Left lung (tissue), 10 donors: ENCODE data around the gene SERPINE3. TPM values are rescaled to one million over a fixed set of nuclear protein-coding genes. Genes with fewer than 3 reads are reported as not detected.

Experiments
- ATAC-seq: fragments of 200-7000 bp; cut with Tn5 transposase; one replicate; pipeline ENCODE4 v1.9.1; 2020; ENCODE audit warnings: moderate library complexity
- DNase-seq, 4 donors: peaks; one replicate each; pipeline ENCODE4 v3.0.0-alpha.2; 2013 to 2020
- H3K27ac ChIP-seq, 2 donors: fragments of 200-600 bp; sonication (generic) in 1 of 2; one replicate each; pipeline versions ENCODE4 v1.5.0 to v1.8.0; 2020 to 2021
- H3K27me3 ChIP-seq, 2 donors: fragments of 200-600 bp; sonication (generic) in 1 of 2; one replicate each; pipeline versions ENCODE4 v1.5.0 to v1.8.0; 2020 to 2021
- H3K36me3 ChIP-seq, 2 donors: fragments of 200-600 bp; sonication (generic) in 1 of 2; one replicate each; pipeline versions ENCODE4 v1.5.0 to v1.8.0; 2020 to 2021
- H3K4me1 ChIP-seq, 2 donors: fragments of 200-600 bp; one replicate each; pipeline ENCODE4 v1.8.0; 2021
- H3K4me3 ChIP-seq, 2 donors: fragments of 200-600 bp; sonication (generic) in 1 of 2; one replicate each; pipeline versions ENCODE4 v1.5.0 to v1.8.0; 2020 to 2021; ENCODE audit warnings: mild to moderate bottlenecking in 1 of 2
- H3K9me3 ChIP-seq, 2 donors: fragments of 200-600 bp; sonication (generic) in 1 of 2; one replicate each; pipeline versions ENCODE4 v1.5.0 to v1.8.0; 2020 to 2021
- CTCF ChIP-seq, 2 donors: fragments of 200-600 bp; sonication (generic) in 1 of 2; IDR thresholded peaks; one replicate each; pipeline versions ENCODE4 v1.5.0 to v1.8.0; 2021; ENCODE audit warnings: antibody characterized with exemption in 2 of 2
- intact Hi-C, 2 donors: fragments of 100-400 bp; cut with DNase I; formaldehyde crosslinking; loops; one replicate each; pipeline versions ENCODE4 v1.11.2 to v1.14.2; 2022
- polyA plus RNA-seq, 6 donors: library from polyadenylated mRNA; unstranded; fragments of 120-200 nt; gene quantifications; one replicate each; pipeline ENCODE4 v1.2.1, GENCODE V29; 2013; ENCODE audit not compliant: insufficient read length in 6 of 6
- total RNA-seq, 2 donors: library from RNA; stranded (reverse); fragmentation: NEBNext Ultra II Directional; extraction: Animal tissue kit (Norgen Biotek cat#: 25700); gene quantifications; one replicate each; pipeline ENCODE4 v1.2.1, GENCODE V29; 2021
- donor health status: DM: no; HTN: yes; CAD: no.
- donor health status: DM: no; HTN: no; CAD: no.

The SERPINE3 gene
- total and polyA plus RNA-seq, 8 donors = 0.52 to 1.2 (median 0.95) TPM; not detected in 2

DNA sequence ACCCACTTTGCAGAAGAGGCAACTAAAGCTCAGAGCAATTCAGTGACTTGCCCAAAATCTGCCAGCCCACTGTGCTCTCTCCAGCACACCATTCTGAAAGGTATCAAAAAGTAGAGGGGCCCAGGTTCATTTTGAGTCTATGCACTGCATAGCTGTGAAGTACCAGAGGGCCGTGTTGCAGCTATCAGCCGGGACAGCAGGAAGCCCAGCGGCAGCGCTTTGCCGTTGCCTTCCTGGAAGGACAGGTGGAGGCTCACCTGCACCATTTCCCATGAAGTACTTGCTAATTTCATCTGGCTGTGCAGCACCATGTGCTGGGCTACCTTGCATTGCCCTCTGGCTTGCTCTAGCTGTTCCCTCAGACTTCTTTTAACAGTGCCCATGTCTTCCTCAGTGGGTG is 2.7 kb upstream of the SERPINE3 start:
- H3K27ac ChIP-seq = no peak overlapping the region
- no peak overlapping the region for H3K4me3 ChIP-seq
- DNase-seq = no peak
- no peaks in the 10 kb centered on the region for H3K4me1 ChIP-seq
- H3K36me3 ChIP-seq = no peaks in the 10 kb centered on the region
- H3K27me3 ChIP-seq = no peaks in the 10 kb centered on the region
- intact Hi-C loops = no loop called here
- ATAC-seq = no peak
- no peaks in the 10 kb centered on the region for H3K9me3 ChIP-seq
- no peak for TF ChIP-seq CTCF (IDR thresholded peaks at IDR 0.05)

DNA sequence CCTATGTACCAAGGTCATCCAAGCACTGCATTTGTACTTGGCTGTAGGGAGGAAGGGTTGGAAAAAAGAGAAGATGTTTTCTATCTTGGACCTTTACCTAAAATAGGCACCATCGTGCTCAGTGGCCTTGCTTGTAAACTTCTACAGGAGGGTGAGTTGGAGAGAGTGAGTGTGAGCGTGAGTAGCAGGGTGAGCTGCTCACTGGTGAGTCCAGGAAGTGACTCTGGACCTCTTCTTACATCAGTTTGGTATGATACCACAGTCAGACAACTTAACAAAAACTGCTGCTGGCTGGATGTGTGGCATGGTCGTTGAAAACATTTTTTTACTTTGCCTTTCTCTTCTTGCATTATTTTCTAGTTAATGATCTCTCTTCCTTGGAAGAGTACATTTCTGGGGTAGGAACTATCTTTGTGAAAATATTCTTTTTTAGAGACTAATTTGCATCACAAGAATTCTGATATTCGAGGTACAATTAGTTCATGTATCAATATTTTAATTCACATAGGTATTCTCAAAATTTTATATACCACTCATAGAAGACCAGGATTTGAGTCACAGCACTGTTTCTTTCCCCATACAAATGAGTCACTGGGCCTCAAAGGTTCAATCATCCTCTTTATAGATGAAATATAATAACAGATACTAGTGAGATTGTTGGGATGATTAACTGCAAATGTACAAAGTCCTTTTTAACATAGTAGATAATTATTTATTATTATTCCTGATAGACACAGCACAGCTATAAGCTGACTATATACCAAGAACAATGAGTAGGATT is 651 bp downstream of the SERPINE3 start:
- DNase-seq (no peak), ATAC-seq (no peak)
- no peaks in the 10 kb centered on the region for H3K27me3 ChIP-seq
- H3K4me3 ChIP-seq = no peak overlapping the region
- H3K27ac ChIP-seq = no peak overlapping the region
- H3K36me3 ChIP-seq = no peaks in the 10 kb centered on the region
- no peak for TF ChIP-seq CTCF (IDR thresholded peaks at IDR 0.05)
- H3K4me1 ChIP-seq = no peaks in the 10 kb centered on the region
- intact Hi-C loops = no loop called here
- no peaks in the 10 kb centered on the region for H3K9me3 ChIP-seq

GRCh38 chr13:51341232-51341631 is 1.7 kb downstream of the SERPINE3 start:
- no peak overlapping the region for H3K27ac ChIP-seq
- ATAC-seq (no peak), DNase-seq (no peak)
- no peaks in the 10 kb centered on the region for H3K4me1 ChIP-seq
- H3K36me3 ChIP-seq = no peaks in the 10 kb centered on the region
- no peak overlapping the region for H3K4me3 ChIP-seq
- H3K27me3 ChIP-seq = no peaks in the 10 kb centered on the region
- no peaks in the 10 kb centered on the region for H3K9me3 ChIP-seq
- no peak for TF ChIP-seq CTCF (IDR thresholded peaks at IDR 0.05)
- intact Hi-C loops = no loop called here

DNA sequence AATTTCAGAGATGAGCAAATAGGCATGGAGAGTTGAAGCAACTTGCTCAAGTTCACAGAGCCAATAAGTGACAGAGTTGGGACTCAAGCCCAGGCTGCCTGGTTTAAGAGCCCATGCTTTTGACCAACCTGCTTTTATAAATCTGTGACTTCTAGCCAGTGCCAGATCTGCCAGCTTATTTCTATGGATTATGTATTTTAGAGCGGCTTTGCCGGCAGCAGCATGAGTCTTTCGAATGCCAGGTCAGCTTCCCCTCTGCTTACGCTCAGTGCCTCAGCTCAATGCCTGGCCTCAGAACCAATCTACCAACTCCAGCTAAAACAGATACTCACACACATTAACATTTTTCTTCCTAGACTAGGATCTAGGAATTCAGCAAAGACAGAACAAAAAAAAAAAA is 2.3 kb downstream of the SERPINE3 start:
- Histone ChIP-seq H3K27me3 (no peaks in the 10 kb centered on the region), H3K4me3 (no peak overlapping the region), H3K4me1 (no peaks in the 10 kb centered on the region), H3K36me3 (no peaks in the 10 kb centered on the region), H3K27ac (no peak overlapping the region), H3K9me3 (no peaks in the 10 kb centered on the region)
- intact Hi-C loops = no loop called here
- no peak for DNase-seq
- no peak for ATAC-seq
- TF ChIP-seq CTCF (IDR thresholded peaks at IDR 0.05) = no peak

DNA sequence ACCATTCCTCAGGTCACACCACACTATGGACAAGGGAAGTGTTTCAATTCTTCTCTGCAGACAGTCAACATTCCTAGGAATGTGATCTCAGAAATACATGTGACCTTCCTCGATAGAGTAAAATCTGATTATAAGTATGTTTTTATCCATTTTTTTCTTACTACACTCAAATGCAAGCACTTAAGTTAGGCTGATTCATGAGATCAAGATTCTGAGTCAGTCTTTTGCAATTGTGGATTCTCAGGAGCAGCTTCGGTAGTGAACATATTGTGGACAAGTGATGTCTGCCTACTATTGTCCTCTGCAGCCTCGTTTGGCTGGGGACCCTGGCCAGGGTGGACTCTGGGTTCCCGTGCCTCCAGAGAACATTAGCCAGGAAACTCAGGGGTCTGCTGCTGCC is 3.2 kb downstream of the SERPINE3 start:
- intact Hi-C loops = no loop called here
- ATAC-seq (no peak), DNase-seq (no peak)
- Histone ChIP-seq H3K36me3 (no peaks in the 10 kb centered on the region), H3K27me3 (no peaks in the 10 kb centered on the region), H3K27ac (no peak overlapping the region), H3K4me3 (no peak overlapping the region), H3K9me3 (no peaks in the 10 kb centered on the region), H3K4me1 (no peaks in the 10 kb centered on the region)
- TF ChIP-seq CTCF (IDR thresholded peaks at IDR 0.05) = no peak
